Endothelial cell of umbilical vein (primary cell): Measurements from ENCODE around the gene ANKRD39. TPM values are rescaled to one million over a fixed set of nuclear protein-coding genes. Genes with fewer than 3 reads are reported as not detected.

Experiments
- BruUV-seq: library from RNA; stranded (reverse); fragments of 400-500 nt; replicated peaks from 2 replicates; lab custom pipeline; 2021; lab: Mats Ljungman, UMichigan
- CTCF ChIA-PET: fragments of 300-600, 350-600 bp; sonication (Branson Sonifier 250); formaldehyde crosslinking; loops from one replicate; lab custom pipeline; 2021; ENCODE audit warnings: antibody characterized with exemption, inconsistent platforms; lab: Charles Lee
- POLR2A ChIA-PET: fragments of 300-600, 350-600 bp; sonication (Branson Sonifier 250); formaldehyde crosslinking; loops from one replicate; lab custom pipeline; 2021; ENCODE audit warnings: antibody characterized with exemption, inconsistent platforms; lab: Charles Lee
- DNase-seq: peaks from one replicate; pipeline ENCODE4 v3.0.0-alpha.2; 2011; ENCODE audit warnings: low read depth, low spot score
- FAIRE-seq: peaks from 2 replicates; lab custom pipeline; 2011; peaks lifted over from hg19 to GRCh38; lab: Jason Lieb, UNC
- H2AFZ ChIP-seq: 2 replicates; pipeline ENCODE4 v1.6.0; 2012; ENCODE audit warnings: low read depth, low read length, control low read depth, inconsistent platforms
- H3K27ac ChIP-seq: 2 replicates; pipeline ENCODE4 v1.5.1; 2011; ENCODE audit warnings: low read depth, mild to moderate bottlenecking, control low read depth, low read length, moderate library complexity; ENCODE audit not compliant: insufficient read depth
- H3K27me3 ChIP-seq, 2 experiments: 2 replicates each; pipeline versions ENCODE4 v1.6.0 to v1.6.1; 2011; ENCODE audit warnings: low read length in 2 of 2, mixed read lengths in 1 of 2; ENCODE audit not compliant: control insufficient read depth in 2 of 2, insufficient read depth in 2 of 2
- H3K36me3 ChIP-seq, 2 experiments: 2 replicates in 1 of 2; 3 replicates in 1 of 2; pipeline ENCODE4 v1.5.1; 2011; ENCODE audit warnings: low read length in 2 of 2, mild to moderate bottlenecking in 1 of 2, moderate library complexity in 1 of 2; ENCODE audit not compliant: control insufficient read depth in 2 of 2, insufficient read depth in 2 of 2; ENCODE audit errors: extremely low read depth in 1 of 2
- H3K4me1 ChIP-seq: 3 replicates; pipeline ENCODE4 v1.5.1; 2011; ENCODE audit warnings: mild to moderate bottlenecking, low read length; ENCODE audit not compliant: control insufficient read depth, insufficient read depth; ENCODE audit errors: extremely low read depth
- H3K4me2 ChIP-seq: 2 replicates; pipeline ENCODE4 v1.6.1; 2011; ENCODE audit warnings: low read length, control low read depth, mixed read lengths; ENCODE audit not compliant: insufficient read depth
- H3K4me3 ChIP-seq, 3 experiments: fragments of 200-600 bp in 1 of 3; sonication (generic), shearing (Covaris generic) in 1 of 3; replicated peaks in 1 of 3; 2 replicates each; pipeline ENCODE4 v1.5.1; 2011 to 2016; ENCODE audit warnings: control low read depth in 3 of 3, low read length in 3 of 3, mild to moderate bottlenecking in 2 of 3, inconsistent platforms in 1 of 3, low read depth in 1 of 3, moderate library complexity in 1 of 3; ENCODE audit not compliant: insufficient read depth in 1 of 3
- H3K79me2 ChIP-seq: 2 replicates; pipeline ENCODE4 v1.6.0; 2012; ENCODE audit warnings: low read length, inconsistent platforms; ENCODE audit not compliant: control insufficient read depth, insufficient read depth
- H3K9ac ChIP-seq: replicated peaks from 2 replicates; pipeline ENCODE3; 2011; ENCODE audit warnings: low read length, control low read depth; ENCODE audit not compliant: insufficient read depth; ENCODE audit errors: extremely low read depth
- H3K9me1 ChIP-seq: replicated peaks from 3 replicates; pipeline ENCODE4 v1.6.0; 2011; ENCODE audit warnings: mild to moderate bottlenecking, low read length; ENCODE audit not compliant: control insufficient read depth, insufficient read depth; ENCODE audit errors: extremely low read depth
- H3K9me3 ChIP-seq: replicated peaks from 2 replicates; pipeline ENCODE4 v1.5.1; 2012; ENCODE audit warnings: low read length, inconsistent platforms; ENCODE audit not compliant: control insufficient read depth, insufficient read depth
- H4K20me1 ChIP-seq: replicated peaks from 2 replicates; pipeline ENCODE3; 2011; ENCODE audit warnings: mild to moderate bottlenecking, low read length; ENCODE audit not compliant: control insufficient read depth, insufficient read depth; ENCODE audit errors: extremely low read depth
- EZH2 ChIP-seq: IDR thresholded peaks from 2 replicates; pipeline ENCODE4 v1.6.1; 2012; ENCODE audit warnings: borderline replicate concordance, low read depth, mild to moderate bottlenecking, moderate library complexity, low read length, inconsistent platforms; ENCODE audit not compliant: severe bottlenecking
- FOS ChIP-seq: IDR thresholded peaks from 2 replicates; pipeline ENCODE4 v1.6.1; 2011; ENCODE audit warnings: mild to moderate bottlenecking, low read length, moderate library complexity, borderline replicate concordance; ENCODE audit not compliant: insufficient read depth
- GATA2 ChIP-seq: IDR thresholded peaks from 2 replicates; pipeline ENCODE4 v1.7.0; 2011; ENCODE audit warnings: low read depth, mild to moderate bottlenecking, moderate library complexity, mixed read lengths, low read length; ENCODE audit not compliant: insufficient read length, insufficient read depth
- JUN ChIP-seq: IDR thresholded peaks from 2 replicates; pipeline ENCODE4 v1.6.1; 2011; ENCODE audit warnings: borderline replicate concordance, low read depth; ENCODE audit not compliant: insufficient read length, insufficient read depth
- MYC ChIP-seq: IDR thresholded peaks from one replicate; pipeline ENCODE4 v1.6.1; 2011; ENCODE audit warnings: mild to moderate bottlenecking, low read depth, low read length
- POLR2A ChIP-seq: IDR thresholded peaks from 2 replicates; pipeline ENCODE4 v1.6.1; 2012; ENCODE audit warnings: low read depth, mild to moderate bottlenecking, control low read depth, low read length
- POLR2AphosphoS5 ChIP-seq: IDR thresholded peaks from 2 replicates; pipeline ENCODE4 v1.6.1; 2012; ENCODE audit warnings: low read depth, mild to moderate bottlenecking, control low read depth, low read length, moderate library complexity; ENCODE audit not compliant: insufficient read depth
- dilution Hi-C: fragments of 300-500 bp; cut with MboI; formaldehyde crosslinking; loops from one replicate; pipeline ENCODE4 v1.15.0; 2019; ENCODE audit warnings: low sequenced_read_pairs; ENCODE audit not compliant: extremely low pct_ligation_motif_present
- intact Hi-C: fragments of 100-400 bp; cut with micrococcal nuclease; formaldehyde crosslinking; loops from one replicate; pipeline ENCODE4 v1.10.0; 2022
- polyA plus RNA-seq, 4 experiments: library from polyadenylated mRNA; depleted of rRNA in 3 of 4; stranded (reverse) in 3 of 4; unstranded in 1 of 4; fragments of >200 nt; gene quantifications; 2 replicates each; pipeline versions ENCODE4 v1.2.1 to v1.2.3, GENCODE V29; 2011 to 2012; ENCODE audit warnings: missing spikeins in 1 of 4
- total RNA-seq: library from RNA; stranded (reverse); gene quantifications from 2 replicates; pipeline ENCODE4 v1.2.3, GENCODE V29; 2021
- TF ChIP-seq, protein P1 (sequence below): IDR thresholded peaks from 2 replicates; pipeline ENCODE4 v1.6.1; 2011; ENCODE audit not compliant: insufficient read depth, insufficient read length
- TF ChIP-seq, protein P2 (sequence below), 2 donors: IDR thresholded peaks; 1 replicate in 1 of 2; 2 replicates in 1 of 2; pipeline ENCODE4 v1.5.1; 2011; ENCODE audit warnings: low read length in 2 of 2, mild to moderate bottlenecking in 2 of 2, moderate library complexity in 2 of 2, control low read depth in 1 of 2, inconsistent platforms in 1 of 2, low read depth in 1 of 2; ENCODE audit not compliant: insufficient read depth in 1 of 2; ENCODE audit errors: extremely low read depth in 1 of 2

The ANKRD39 gene
- total and polyA plus RNA-seq, 2 donors (not counting 3 experiments of a cell fraction or from before 2014, with no cell fraction given): 14.7 to 17.9 TPM

DNA sequence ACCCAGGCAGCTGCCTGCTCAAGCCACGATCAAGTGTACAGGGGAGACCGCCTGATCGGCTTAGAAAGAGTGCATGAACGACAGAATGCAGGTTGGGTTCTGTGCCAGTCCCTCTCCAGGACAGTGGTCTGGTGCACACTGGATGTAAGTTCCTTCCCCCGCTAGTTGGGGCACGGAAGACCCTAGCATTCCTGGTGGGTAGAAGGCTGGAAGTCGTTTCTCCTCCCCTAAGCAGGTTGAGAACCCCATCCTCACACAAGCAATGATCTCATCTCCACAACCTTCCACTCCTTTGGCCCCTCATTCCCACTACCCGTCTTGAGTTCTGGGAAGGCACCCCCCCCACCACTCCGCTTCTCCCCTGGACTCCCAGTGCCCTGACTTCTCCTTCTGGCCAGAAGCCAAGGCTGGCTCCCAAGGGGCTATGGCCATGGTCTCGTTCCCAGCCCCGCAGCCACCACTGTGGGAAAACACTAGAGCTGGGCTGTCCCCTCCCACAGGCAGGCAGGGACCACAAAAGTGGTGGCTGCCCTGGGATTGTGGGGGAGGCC lies 1.4 kb upstream of the ANKRD39 start:
- CTCF ChIA-PET: interaction anchor here (1.0 to 4.3 kb wide), 8 partner anchors 10 to 253 kb away, joined by 4 to 81 read pairs (median 16); partner anchors contain the start of genes ANKRD36 and SEMA4C
- H2AFZ ChIP-seq: no peak overlapping the region

More for the DNA sequence above, 1.4 kb upstream of the ANKRD39 start:
- no peak overlapping the region for H3K27ac ChIP-seq
- peaks cover 3% of the 10 kb centered on the region for H3K79me2 ChIP-seq
- no TSS peak for BruUV-seq
- TF ChIP-seq JUN (no peak), FOS (no peak), POLR2A (no peak), POLR2AphosphoS5 (no peak), GATA2 (no peak), EZH2 (no peak), MYC (no peak)
- TF ChIP-seq, protein P1, sequence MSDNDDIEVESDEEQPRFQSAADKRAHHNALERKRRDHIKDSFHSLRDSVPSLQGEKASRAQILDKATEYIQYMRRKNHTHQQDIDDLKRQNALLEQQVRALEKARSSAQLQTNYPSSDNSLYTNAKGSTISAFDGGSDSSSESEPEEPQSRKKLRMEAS: no peak
- TF ChIP-seq, protein P2, sequence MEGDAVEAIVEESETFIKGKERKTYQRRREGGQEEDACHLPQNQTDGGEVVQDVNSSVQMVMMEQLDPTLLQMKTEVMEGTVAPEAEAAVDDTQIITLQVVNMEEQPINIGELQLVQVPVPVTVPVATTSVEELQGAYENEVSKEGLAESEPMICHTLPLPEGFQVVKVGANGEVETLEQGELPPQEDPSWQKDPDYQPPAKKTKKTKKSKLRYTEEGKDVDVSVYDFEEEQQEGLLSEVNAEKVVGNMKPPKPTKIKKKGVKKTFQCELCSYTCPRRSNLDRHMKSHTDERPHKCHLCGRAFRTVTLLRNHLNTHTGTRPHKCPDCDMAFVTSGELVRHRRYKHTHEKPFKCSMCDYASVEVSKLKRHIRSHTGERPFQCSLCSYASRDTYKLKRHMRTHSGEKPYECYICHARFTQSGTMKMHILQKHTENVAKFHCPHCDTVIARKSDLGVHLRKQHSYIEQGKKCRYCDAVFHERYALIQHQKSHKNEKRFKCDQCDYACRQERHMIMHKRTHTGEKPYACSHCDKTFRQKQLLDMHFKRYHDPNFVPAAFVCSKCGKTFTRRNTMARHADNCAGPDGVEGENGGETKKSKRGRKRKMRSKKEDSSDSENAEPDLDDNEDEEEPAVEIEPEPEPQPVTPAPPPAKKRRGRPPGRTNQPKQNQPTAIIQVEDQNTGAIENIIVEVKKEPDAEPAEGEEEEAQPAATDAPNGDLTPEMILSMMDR (IDR thresholded peaks at IDR 0.05; ENCODE audit: extremely low read depth in 1 of 2, insufficient read depth in 1 of 2, low read depth in 1 of 2, low read length in 2 of 2): no peak
- POLR2A ChIA-PET: no interaction called here
- H3K9me1 ChIP-seq: no peaks in the 10 kb centered on the region
- peaks cover 0 to 27% of the 10 kb centered on the region in 2 experiments for H3K36me3 ChIP-seq
- dilution Hi-C loops (no loop called here), intact Hi-C loops (loop anchor here (2.0 kb wide), 1 partner anchor 98 kb away; the partner anchor contains the start of gene CNNM4)
- H4K20me1 ChIP-seq: no peaks in the 10 kb centered on the region
- H3K9me3 ChIP-seq: no peaks in the 10 kb centered on the region
- no peak for DNase-seq
- H3K27me3 ChIP-seq: no peaks in the 10 kb centered on the region
- no peak for FAIRE-seq
- H3K4me2 ChIP-seq: no peak overlapping the region
- peaks cover 9% of the 10 kb centered on the region for H3K4me1 ChIP-seq
- no peak overlapping the region for H3K4me3 ChIP-seq
- no peak overlapping the region for H3K9ac ChIP-seq
